Stimulated activated CD4-positive, alpha-beta T cell treated with anti-CD3 and anti-CD28 coated beads, Interleukin-4, amount 100 ng/mL, for 4 hours (primary cell): ENCODE results near the gene ERICH3.

Source experiments
- DNase-seq, 2 experiments: peaks; one replicate each; pipeline ENCODE4 v3.0.0-alpha.2; 2020

ERICH3 gene

GRCh38 chr1:74673351-74674111 is at the start of gene ERICH3:
Gene ERICH3, minus strand, starts transcription at chr1:74673792. Its CDS starts 273 bp downstream, at chr1:74673519.
- DNase-seq, result no peak

GRCh38 chr1:74717626-74718025 is 44.0 kb upstream of the ERICH3 start:
- DNase-seq, result no peak

GRCh38 chr1:74716822-74717221 is 43.2 kb upstream of the ERICH3 start:
- no peak for DNase-seq

- DNase-seq, result no peak
Observed at GRCh38 chr1:74715806-74716205, 42.2 kb upstream of the ERICH3 start.

GRCh38 chr1:74715236-74715502 is 41.6 kb upstream of the ERICH3 start:
- DNase-seq, result no peak

GRCh38 chr1:74714429-74715235 is 41.0 kb upstream of the ERICH3 start:
- no peak for DNase-seq

GRCh38 chr1:74713849-74714248 is 40.3 kb upstream of the ERICH3 start:
- DNase-seq, result no peak

GRCh38 chr1:74712881-74713280 is 39.3 kb upstream of the ERICH3 start:
- DNase-seq, result no peak

- DNase-seq, result no peak
Observed at GRCh38 chr1:74703386-74704182, 30.0 kb upstream of the ERICH3 start.

- no peak for DNase-seq
Observed at GRCh38 chr1:74699331-74699730, 25.7 kb upstream of the ERICH3 start.

GRCh38 chr1:74697832-74698231 is 24.2 kb upstream of the ERICH3 start:
- no peak for DNase-seq

- DNase-seq, result no peak
Observed at GRCh38 chr1:74693473-74693872, 19.9 kb upstream of the ERICH3 start.

GRCh38 chr1:74690909-74691308 is 17.3 kb upstream of the ERICH3 start:
- DNase-seq, result no peak

GRCh38 chr1:74690364-74690696 is 16.7 kb upstream of the ERICH3 start:
- no peak for DNase-seq

GRCh38 chr1:74689621-74690363 is 16.2 kb upstream of the ERICH3 start:
- DNase-seq, result no peak

GRCh38 chr1:74686928-74687327 is 13.3 kb upstream of the ERICH3 start:
- DNase-seq, result no peak

GRCh38 chr1:74684301-74684700 is 10.7 kb upstream of the ERICH3 start:
- DNase-seq, result no peak

GRCh38 chr1:74683656-74684055 is 10.1 kb upstream of the ERICH3 start:
- DNase-seq, result no peak

- DNase-seq, result no peak
Observed at GRCh38 chr1:74681851-74682250, 8.3 kb upstream of the ERICH3 start.

GRCh38 chr1:74681449-74681848 is 7.9 kb upstream of the ERICH3 start:
- no peak for DNase-seq

- no peak for DNase-seq
Observed at GRCh38 chr1:74681001-74681400, 7.4 kb upstream of the ERICH3 start.

- no peak for DNase-seq
Observed at GRCh38 chr1:74679811-74680210, 6.2 kb upstream of the ERICH3 start.

GRCh38 chr1:74677926-74678325 is 4.3 kb upstream of the ERICH3 start:
- no peak for DNase-seq
